ENCODE data around the gene PER1. TPM values are rescaled to one million over a fixed set of nuclear protein-coding genes. Genes with fewer than 3 reads are reported as not detected.

The PER1 gene
- total and polyA plus RNA-seq, 2 of the 13 experiments (the other 11 are each of a cell fraction or from before 2014, with no cell fraction given), result 2.6 to 3.6 TPM

- TF ChIP-seq POGK (CRISPR knock-in tag; conservative IDR thresholded peaks at IDR 0.05) (peak; percentile 40; the same call in 1 of the 2 replicates), GFI1 (CRISPR knock-in tag; IDR thresholded peaks at IDR 0.05; ENCODE audit: borderline replicate concordance) (no peak), HNF1B (CRISPR knock-in tag; IDR thresholded peaks at IDR 0.05) (0 out of 2 replicates have a peak, but pooled peaks have one; percentile 27), ZNF34 (CRISPR knock-in tag; IDR thresholded peaks at IDR 0.05; ENCODE audit: borderline replicate concordance) (no peak; the same call in 1 of the 2 replicates), ZNF382 (CRISPR knock-in tag; IDR thresholded peaks at IDR 0.05; ENCODE audit: borderline replicate concordance) (no peak), AHDC1 (CRISPR knock-in tag; IDR thresholded peaks at IDR 0.05; ENCODE audit: borderline replicate concordance) (no peak), ZNF572 (CRISPR knock-in tag; IDR thresholded peaks at IDR 0.05) (no peak), FOSL2 (CRISPR knock-in tag; IDR thresholded peaks at IDR 0.05) (no peak), PLSCR1 (CRISPR knock-in tag; IDR thresholded peaks at IDR 0.05; ENCODE audit: borderline replicate concordance) (no peak), NCOA2 (CRISPR knock-in tag; IDR thresholded peaks at IDR 0.05) (no peak), ZBTB7B (CRISPR knock-in tag; IDR thresholded peaks at IDR 0.05) (no peak; the same call in 1 of the 2 replicates), ZNF687 (CRISPR knock-in tag; IDR thresholded peaks at IDR 0.05) (peak; percentile 65; the same call in 1 of the 2 replicates), SSRP1 (CRISPR knock-in tag; IDR thresholded peaks at IDR 0.05) (no peak), JUN (CRISPR knock-in tag; IDR thresholded peaks at IDR 0.05) (no peak; the same call in 1 of the 2 replicates), RARA (CRISPR knock-in tag; IDR thresholded peaks at IDR 0.05) (no peak), SP5 (CRISPR knock-in tag; IDR thresholded peaks at IDR 0.05; ENCODE audit: borderline replicate concordance, low read depth) (no peak)
These were observed 34.2 kb upstream of the PER1 start (continued) for GRCh38 chr17:8186446-8186786.

Data from HepG2 (cell line).